ENCODE data around the gene PTMS. TPM values are rescaled to one million over a fixed set of nuclear protein-coding genes. Genes with fewer than 3 reads are reported as not detected.
A peak's percentile ranks its signal among the peaks of the same experiment; 100 is the strongest.

PTMS gene
- total and polyA plus RNA-seq, 2 experiments from 2014 or later: 111 to 238 TPM

DNA sequence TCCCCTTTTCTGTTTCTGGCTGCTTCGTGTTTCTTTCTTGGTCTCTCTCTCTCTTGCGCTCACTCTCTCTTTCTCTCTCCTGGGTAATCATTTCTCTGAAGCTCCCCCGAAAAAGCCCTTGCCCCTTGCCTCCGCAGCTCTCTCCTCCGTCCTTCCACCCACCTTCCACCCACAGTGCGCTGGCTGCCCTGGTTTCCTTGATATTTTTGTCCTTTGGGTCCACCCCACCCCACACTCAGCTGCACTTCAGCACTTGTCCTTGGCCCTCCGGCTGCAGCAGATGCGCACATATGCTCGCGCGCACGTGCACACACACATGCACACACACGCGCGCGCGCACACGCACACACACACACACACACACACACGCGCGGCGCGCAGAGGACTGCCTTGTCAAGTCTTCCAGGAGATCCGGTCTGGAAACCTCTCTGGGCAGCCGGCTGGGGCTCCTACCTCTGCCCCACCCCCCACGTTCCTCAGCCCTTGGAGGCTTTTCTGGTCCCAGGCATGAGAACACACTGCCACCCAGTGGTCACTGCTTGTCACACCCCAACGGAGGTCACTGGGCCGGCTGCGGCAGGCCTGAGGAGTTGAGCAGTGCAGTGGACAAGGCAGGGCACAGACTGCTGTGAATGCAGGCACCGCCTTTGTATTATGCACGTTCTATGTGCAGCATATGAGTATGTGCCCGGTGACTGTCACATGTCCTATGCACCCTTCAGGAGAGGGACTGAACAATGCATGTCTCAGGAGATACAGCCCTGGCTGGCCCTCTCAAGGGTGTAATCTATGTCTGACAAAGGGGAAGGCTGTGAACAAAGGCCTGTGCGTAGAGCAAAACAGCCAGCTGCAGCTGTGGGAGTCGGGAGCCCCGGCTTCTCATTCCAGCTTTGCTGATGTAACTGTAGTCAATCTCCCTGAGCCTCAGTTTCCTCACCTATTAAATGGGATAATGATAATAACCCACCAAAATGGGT lies 12.7 kb downstream of the PTMS start:
- DNase-seq (ENCODE audit: low spot score) (peak; percentile 99), ATAC-seq (peak; percentile 91)
- Histone ChIP-seq H3K27me3 (ENCODE audit: insufficient read depth) (peaks cover 48% of the 10 kb centered on the region), H3K9me2 (ENCODE audit: insufficient read depth) (no peaks in the 10 kb centered on the region), H3F3A (replicated peaks; ENCODE audit: low read depth) (peaks cover 12% of the 10 kb centered on the region; the same call in 1 of the 2 replicates), H3K27ac (ENCODE audit: low read depth) (peak overlapping the region; percentile 5; the same call in 1 of the 2 replicates), H3K79me2 (replicated peaks; ENCODE audit: insufficient read depth) (no peaks in the 10 kb centered on the region), H4K20me1 (replicated peaks; ENCODE audit: insufficient read depth) (no peaks in the 10 kb centered on the region), H3K4me3 (peak overlapping the region; percentile 71), H3K4me2 (peak overlapping the region; percentile 99), H3K36me3 (ENCODE audit: insufficient read depth) (no peaks in the 10 kb centered on the region), H3K4me1 (ENCODE audit: insufficient read depth) (peaks cover 6% of the 10 kb centered on the region; the same call in 1 of the 2 replicates), H2AFZ (peak overlapping the region; percentile 99)
- H3K27ac Mint-ChIP-seq: peak overlapping the region; percentile 59
- peaks cover 51% of the 10 kb centered on the region for H3K27me3 Mint-ChIP-seq (ENCODE audit: insufficient read depth, low read depth, poor library complexity)
- H3K9me3 Mint-ChIP-seq: no peaks in the 10 kb centered on the region; the same call in 2 of the 3 replicates
- H3K36me3 Mint-ChIP-seq (ENCODE audit: low read depth): peaks cover 7% of the 10 kb centered on the region; the same call in 2 of the 3 replicates
- H3K4me3 Mint-ChIP-seq: peak overlapping the region; percentile 89
- TF ChIP-seq, protein P1, sequence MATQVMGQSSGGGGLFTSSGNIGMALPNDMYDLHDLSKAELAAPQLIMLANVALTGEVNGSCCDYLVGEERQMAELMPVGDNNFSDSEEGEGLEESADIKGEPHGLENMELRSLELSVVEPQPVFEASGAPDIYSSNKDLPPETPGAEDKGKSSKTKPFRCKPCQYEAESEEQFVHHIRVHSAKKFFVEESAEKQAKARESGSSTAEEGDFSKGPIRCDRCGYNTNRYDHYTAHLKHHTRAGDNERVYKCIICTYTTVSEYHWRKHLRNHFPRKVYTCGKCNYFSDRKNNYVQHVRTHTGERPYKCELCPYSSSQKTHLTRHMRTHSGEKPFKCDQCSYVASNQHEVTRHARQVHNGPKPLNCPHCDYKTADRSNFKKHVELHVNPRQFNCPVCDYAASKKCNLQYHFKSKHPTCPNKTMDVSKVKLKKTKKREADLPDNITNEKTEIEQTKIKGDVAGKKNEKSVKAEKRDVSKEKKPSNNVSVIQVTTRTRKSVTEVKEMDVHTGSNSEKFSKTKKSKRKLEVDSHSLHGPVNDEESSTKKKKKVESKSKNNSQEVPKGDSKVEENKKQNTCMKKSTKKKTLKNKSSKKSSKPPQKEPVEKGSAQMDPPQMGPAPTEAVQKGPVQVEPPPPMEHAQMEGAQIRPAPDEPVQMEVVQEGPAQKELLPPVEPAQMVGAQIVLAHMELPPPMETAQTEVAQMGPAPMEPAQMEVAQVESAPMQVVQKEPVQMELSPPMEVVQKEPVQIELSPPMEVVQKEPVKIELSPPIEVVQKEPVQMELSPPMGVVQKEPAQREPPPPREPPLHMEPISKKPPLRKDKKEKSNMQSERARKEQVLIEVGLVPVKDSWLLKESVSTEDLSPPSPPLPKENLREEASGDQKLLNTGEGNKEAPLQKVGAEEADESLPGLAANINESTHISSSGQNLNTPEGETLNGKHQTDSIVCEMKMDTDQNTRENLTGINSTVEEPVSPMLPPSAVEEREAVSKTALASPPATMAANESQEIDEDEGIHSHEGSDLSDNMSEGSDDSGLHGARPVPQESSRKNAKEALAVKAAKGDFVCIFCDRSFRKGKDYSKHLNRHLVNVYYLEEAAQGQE (IDR thresholded peaks at IDR 0.05; ENCODE audit: unreplicated experiment): no peak
- TF ChIP-seq JUNB (IDR thresholded peaks at IDR 0.05; ENCODE audit: unreplicated experiment) (no peak), CREB1 (CRISPR knock-in tag; IDR thresholded peaks at IDR 0.05; ENCODE audit: low read depth) (peak; percentile 42; the same call in 1 of the 2 replicates), EZH2phosphoT487 (IDR thresholded peaks at IDR 0.05; ENCODE audit: unreplicated experiment) (no peak), POLR2AphosphoS5 (IDR thresholded peaks at IDR 0.05; ENCODE audit: low read depth) (0 out of 2 replicates have a peak, but pooled peaks have one; percentile 34)
- TF ChIP-seq, protein P2, sequence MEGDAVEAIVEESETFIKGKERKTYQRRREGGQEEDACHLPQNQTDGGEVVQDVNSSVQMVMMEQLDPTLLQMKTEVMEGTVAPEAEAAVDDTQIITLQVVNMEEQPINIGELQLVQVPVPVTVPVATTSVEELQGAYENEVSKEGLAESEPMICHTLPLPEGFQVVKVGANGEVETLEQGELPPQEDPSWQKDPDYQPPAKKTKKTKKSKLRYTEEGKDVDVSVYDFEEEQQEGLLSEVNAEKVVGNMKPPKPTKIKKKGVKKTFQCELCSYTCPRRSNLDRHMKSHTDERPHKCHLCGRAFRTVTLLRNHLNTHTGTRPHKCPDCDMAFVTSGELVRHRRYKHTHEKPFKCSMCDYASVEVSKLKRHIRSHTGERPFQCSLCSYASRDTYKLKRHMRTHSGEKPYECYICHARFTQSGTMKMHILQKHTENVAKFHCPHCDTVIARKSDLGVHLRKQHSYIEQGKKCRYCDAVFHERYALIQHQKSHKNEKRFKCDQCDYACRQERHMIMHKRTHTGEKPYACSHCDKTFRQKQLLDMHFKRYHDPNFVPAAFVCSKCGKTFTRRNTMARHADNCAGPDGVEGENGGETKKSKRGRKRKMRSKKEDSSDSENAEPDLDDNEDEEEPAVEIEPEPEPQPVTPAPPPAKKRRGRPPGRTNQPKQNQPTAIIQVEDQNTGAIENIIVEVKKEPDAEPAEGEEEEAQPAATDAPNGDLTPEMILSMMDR (conservative IDR thresholded peaks at IDR 0.05; ENCODE audit: low read depth in 2 of 2): peak; percentile 92 to 99
- H3K4me1 Mint-ChIP-seq: peaks cover 43% of the 10 kb centered on the region

Data from GM23338 (cell line).